Activated CD8-positive, alpha-beta T cell treated with anti-CD3 and anti-CD28 coated beads for 36 hours (primary cell): ENCODE data around the gene PJA2. TPM values are rescaled to one million over a fixed set of nuclear protein-coding genes. Genes with fewer than 3 reads are reported as not detected.

ENCODE experiments used
- ATAC-seq: fragments of 200-7000 bp; cut with Tn5 transposase; one replicate; pipeline ENCODE4 v1.10.0; 2021; ENCODE audit warnings: mild to moderate bottlenecking, moderate library complexity
- CTCF ChIA-PET: fragments of 350-600 bp; sonication (Branson Sonifier 250); formaldehyde crosslinking; loops from one replicate; lab custom pipeline; 2021; ENCODE audit warnings: antibody characterized with exemption; lab: Charles Lee
- POLR2A ChIA-PET: fragments of 350-600 bp; sonication (Branson Sonifier 250); formaldehyde crosslinking; loops from one replicate; lab custom pipeline; 2021; ENCODE audit warnings: antibody characterized with exemption; lab: Charles Lee
- DNase-seq: peaks from one replicate; pipeline ENCODE4 v3.0.0-alpha.2; 2020
- H3K27ac Mint-ChIP-seq: one replicate; pipeline ENCODE4 v1.8.0; 2021; ENCODE audit warnings: mild to moderate bottlenecking, mixed read lengths
- H3K27me3 Mint-ChIP-seq: one replicate; pipeline ENCODE4 v1.8.0; 2021; ENCODE audit warnings: mixed read lengths
- H3K36me3 Mint-ChIP-seq: one replicate; pipeline ENCODE4 v1.8.0; 2021; ENCODE audit warnings: low read depth, mixed read lengths
- H3K4me1 Mint-ChIP-seq: one replicate; pipeline ENCODE4 v1.8.0; 2021; ENCODE audit warnings: low read depth, mixed read lengths
- H3K4me3 Mint-ChIP-seq: one replicate; pipeline ENCODE4 v1.8.0; 2021; ENCODE audit warnings: mild to moderate bottlenecking, moderate library complexity, mixed read lengths
- H3K9me3 Mint-ChIP-seq: one replicate; pipeline ENCODE4 v1.8.0; 2021; ENCODE audit warnings: mixed read lengths
- intact Hi-C: fragments of 100-400 bp; cut with micrococcal nuclease; formaldehyde crosslinking; loops from one replicate; pipeline ENCODE4 v1.10.0; 2022
- total RNA-seq, 2 experiments: library from RNA; stranded (reverse); gene quantifications; one replicate each; pipeline ENCODE4 v1.2.3, GENCODE V29; 2021
- TF ChIP-seq, protein P1 (sequence below): fragments of 200-600 bp; IDR thresholded peaks from one replicate; pipeline ENCODE4 v1.8.0; 2022; ENCODE audit warnings: antibody characterized with exemption, mild to moderate bottlenecking

Gene PJA2
- total RNA-seq, 2 experiments from 2014 or later, result 65.2 to 67.4 TPM

GRCh38 chr5:109324931-109325330 lies 84.8 kb downstream of the PJA2 start:
- no peak for ATAC-seq

GRCh38 chr5:109324351-109324750 lies 85.4 kb downstream of the PJA2 start:
- Mint-ChIP-seq H3K27ac (no peak overlapping the region), H3K9me3 (no peaks in the 10 kb centered on the region), H3K4me3 (no peak overlapping the region), H3K36me3 (peaks cover 3% of the 10 kb centered on the region), H3K4me1 (no peaks in the 10 kb centered on the region), H3K27me3 (no peaks in the 10 kb centered on the region)
- intact Hi-C loops, result no loop called here
- POLR2A ChIA-PET, result no interaction called here
- TF ChIP-seq, protein P1, sequence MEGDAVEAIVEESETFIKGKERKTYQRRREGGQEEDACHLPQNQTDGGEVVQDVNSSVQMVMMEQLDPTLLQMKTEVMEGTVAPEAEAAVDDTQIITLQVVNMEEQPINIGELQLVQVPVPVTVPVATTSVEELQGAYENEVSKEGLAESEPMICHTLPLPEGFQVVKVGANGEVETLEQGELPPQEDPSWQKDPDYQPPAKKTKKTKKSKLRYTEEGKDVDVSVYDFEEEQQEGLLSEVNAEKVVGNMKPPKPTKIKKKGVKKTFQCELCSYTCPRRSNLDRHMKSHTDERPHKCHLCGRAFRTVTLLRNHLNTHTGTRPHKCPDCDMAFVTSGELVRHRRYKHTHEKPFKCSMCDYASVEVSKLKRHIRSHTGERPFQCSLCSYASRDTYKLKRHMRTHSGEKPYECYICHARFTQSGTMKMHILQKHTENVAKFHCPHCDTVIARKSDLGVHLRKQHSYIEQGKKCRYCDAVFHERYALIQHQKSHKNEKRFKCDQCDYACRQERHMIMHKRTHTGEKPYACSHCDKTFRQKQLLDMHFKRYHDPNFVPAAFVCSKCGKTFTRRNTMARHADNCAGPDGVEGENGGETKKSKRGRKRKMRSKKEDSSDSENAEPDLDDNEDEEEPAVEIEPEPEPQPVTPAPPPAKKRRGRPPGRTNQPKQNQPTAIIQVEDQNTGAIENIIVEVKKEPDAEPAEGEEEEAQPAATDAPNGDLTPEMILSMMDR, result no peak
- DNase-seq, result no peak
- CTCF ChIA-PET, result no interaction called here
- ATAC-seq, result no peak

More at GRCh38 chr5:109324931-109325330, 84.8 kb downstream of the PJA2 start:
- Mint-ChIP-seq H3K27me3 (no peaks in the 10 kb centered on the region), H3K27ac (no peak overlapping the region), H3K36me3 (peaks cover 3% of the 10 kb centered on the region), H3K9me3 (no peaks in the 10 kb centered on the region), H3K4me3 (no peak overlapping the region), H3K4me1 (no peaks in the 10 kb centered on the region)
- ChIA-PET POLR2A (no interaction called here), CTCF (no interaction called here)
- intact Hi-C loops, result no loop called here
- DNase-seq, result no peak
- TF ChIP-seq, protein P1, result no peak

DNA sequence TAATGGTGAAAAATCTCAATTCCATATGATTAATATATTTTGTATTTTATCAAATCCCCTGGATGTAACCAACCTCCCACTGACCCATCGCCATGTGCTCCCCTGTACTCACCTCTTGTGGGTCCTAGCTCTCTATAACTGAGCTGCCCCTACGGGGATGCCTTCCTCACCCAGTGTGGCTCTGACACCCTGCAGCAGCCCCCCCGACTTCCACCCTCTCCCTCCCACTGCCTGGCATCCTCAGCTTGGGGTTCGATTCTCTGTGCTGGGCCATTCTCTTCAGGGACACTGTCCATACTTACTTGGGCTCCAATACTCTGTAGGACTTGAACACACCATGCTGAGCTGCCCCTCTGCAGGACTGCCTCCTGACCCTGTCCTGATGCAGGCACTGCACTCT lies 87.1 kb downstream of the PJA2 start:
- Mint-ChIP-seq H3K27ac (no peak overlapping the region), H3K36me3 (no peaks in the 10 kb centered on the region), H3K4me1 (no peaks in the 10 kb centered on the region), H3K9me3 (no peaks in the 10 kb centered on the region), H3K27me3 (no peaks in the 10 kb centered on the region), H3K4me3 (no peak overlapping the region)
- intact Hi-C loops, result no loop called here
- TF ChIP-seq, protein P1, result no peak
- ATAC-seq (no peak), DNase-seq (no peak)
- ChIA-PET CTCF (interaction anchor here (1.4 kb wide), 1 partner anchor 15 kb away, joined by 3 read pairs; no protein-coding TSS in a partner anchor), POLR2A (no interaction called here)

GRCh38 chr5:109319351-109319750 lies 90.4 kb downstream of the PJA2 start:
- TF ChIP-seq, protein P1, result no peak
- no peaks in the 10 kb centered on the region for H3K27me3 Mint-ChIP-seq

DNA sequence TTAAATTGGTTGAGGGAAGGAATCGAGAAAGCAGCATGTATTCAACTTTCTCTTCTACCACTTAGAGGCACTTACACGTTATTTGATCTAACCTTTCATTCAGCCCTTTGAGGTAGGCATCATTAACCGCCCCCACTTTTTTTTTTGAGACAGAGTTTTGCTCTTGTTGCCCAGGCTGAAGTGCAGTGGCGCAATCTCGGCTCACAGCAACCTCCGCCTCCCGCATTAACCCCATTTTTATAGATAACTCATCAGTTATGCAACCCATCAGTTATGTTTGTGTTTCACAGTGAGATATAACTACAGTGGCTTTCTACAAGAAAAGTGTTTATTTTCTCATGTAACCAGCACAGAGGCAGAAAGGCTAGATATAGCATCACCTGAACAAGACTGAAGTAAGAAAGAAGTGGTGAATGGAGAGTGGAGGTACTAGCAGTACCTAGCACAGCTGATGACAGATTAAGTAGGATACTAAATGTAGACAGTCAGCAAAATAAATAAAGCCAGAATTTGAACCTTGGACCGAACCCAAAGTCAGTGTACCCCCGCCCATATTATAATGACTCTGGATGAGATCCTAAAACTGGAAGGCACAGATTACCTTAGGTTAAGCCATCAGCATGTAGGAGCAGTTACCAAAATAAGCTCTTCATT lies 91.2 kb downstream of the PJA2 start:
- Mint-ChIP-seq H3K27ac (no peak overlapping the region), H3K4me1 (no peaks in the 10 kb centered on the region), H3K27me3 (no peaks in the 10 kb centered on the region), H3K36me3 (no peaks in the 10 kb centered on the region), H3K4me3 (no peak overlapping the region), H3K9me3 (no peaks in the 10 kb centered on the region)
- CTCF ChIA-PET, result no interaction called here
- intact Hi-C loops, result no loop called here
- no peak for DNase-seq
- no peak for ATAC-seq
- POLR2A ChIA-PET, result no interaction called here
- TF ChIP-seq, protein P1, result no peak

More at GRCh38 chr5:109319351-109319750, 90.4 kb downstream of the PJA2 start:
- H3K9me3 Mint-ChIP-seq, result no peaks in the 10 kb centered on the region
- no peak overlapping the region for H3K4me3 Mint-ChIP-seq
- no peak for ATAC-seq
- no peaks in the 10 kb centered on the region for H3K4me1 Mint-ChIP-seq
- ChIA-PET CTCF (no interaction called here), POLR2A (no interaction called here)
- no peak overlapping the region for H3K27ac Mint-ChIP-seq
- no peak for DNase-seq
- no peaks in the 10 kb centered on the region for H3K36me3 Mint-ChIP-seq
- intact Hi-C loops, result no loop called here
